ENCODE data around the gene ERMARD.

ERMARD gene

GRCh38 chr6:169783971-169784820, 32.8 kb downstream of the ERMARD start:
- DNase-seq: no peak

GRCh38 chr6:169784821-169785340, 33.5 kb downstream of the ERMARD start:
- DNase-seq: no peak

- no peak for DNase-seq
Observed at GRCh38 chr6:169785566-169785965, 34.1 kb downstream of the ERMARD start.

GRCh38 chr6:169786349-169786748, 34.9 kb downstream of the ERMARD start:
- no peak for DNase-seq

GRCh38 chr6:169787797-169788196, 36.4 kb downstream of the ERMARD start:
- no peak for DNase-seq

GRCh38 chr6:169788809-169789145, 37.4 kb downstream of the ERMARD start:
- no peak for DNase-seq

GRCh38 chr6:169789146-169789943, 37.9 kb downstream of the ERMARD start:
- DNase-seq: peak; percentile 35

GRCh38 chr6:169789944-169790927, 38.8 kb downstream of the ERMARD start:
- DNase-seq: peak; percentile 73

- DNase-seq: no peak
Observed at GRCh38 chr6:169791721-169792131, 40.3 kb downstream of the ERMARD start.

GRCh38 chr6:169792306-169793015, 41.0 kb downstream of the ERMARD start:
- no peak for DNase-seq

- DNase-seq: no peak
Observed at GRCh38 chr6:169793408-169793807, 42.0 kb downstream of the ERMARD start.

- peak; percentile 38 for DNase-seq
Observed at GRCh38 chr6:169794317-169795055, 43.1 kb downstream of the ERMARD start.

GRCh38 chr6:169795196-169795595, 43.8 kb downstream of the ERMARD start:
- DNase-seq: no peak

GRCh38 chr6:169798764-169799473, 47.5 kb downstream of the ERMARD start:
- DNase-seq: peak; percentile 49

- peak; percentile 59 for DNase-seq
Observed at GRCh38 chr6:169799474-169799926, 48.1 kb downstream of the ERMARD start.

- no peak for DNase-seq
Observed at GRCh38 chr6:169800116-169800667, 48.8 kb downstream of the ERMARD start.

- DNase-seq: peak; percentile 69
Observed at GRCh38 chr6:169800668-169801395, 49.4 kb downstream of the ERMARD start.

- no peak for DNase-seq
Observed at GRCh38 chr6:169801396-169802160, 50.2 kb downstream of the ERMARD start.

- DNase-seq: no peak
Observed at GRCh38 chr6:169802790-169803189, 51.4 kb downstream of the ERMARD start.
